Bladder microvascular endothelial cell (primary cell): ENCODE data around the gene GP1BA. TPM values are rescaled to one million over a fixed set of nuclear protein-coding genes. Genes with fewer than 3 reads are reported as not detected.

Experiments
- total RNA-seq: library from RNA; depleted of rRNA; stranded (reverse); fragments of >200 nt; gene quantifications from 2 replicates; pipeline ENCODE4 v1.2.3, GENCODE V29; 2014

The GP1BA gene
- 0.13 TPM in 1 of 2 replicates, not detected in the other for total RNA-seq

DNA sequence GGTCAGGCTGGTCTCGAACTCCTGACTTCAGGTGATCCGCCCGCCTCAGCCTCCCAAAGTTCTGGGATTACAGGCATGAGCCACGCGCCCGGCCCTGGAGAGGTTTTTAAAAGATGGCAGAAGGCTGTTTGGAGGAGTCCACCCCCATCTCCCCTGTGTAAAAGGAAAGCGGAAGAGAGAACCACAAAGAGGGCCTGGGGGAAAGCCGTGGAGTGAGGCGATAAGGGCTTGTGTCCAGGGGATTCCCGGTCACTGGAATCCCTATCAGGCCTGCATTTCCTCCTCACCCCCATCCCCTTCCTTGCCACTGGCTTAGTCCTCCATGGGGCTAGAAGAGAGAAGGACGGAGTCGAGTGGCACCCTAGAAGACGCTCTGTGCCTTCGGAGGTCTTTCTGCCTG lies at the start of gene GP1BA:
Gene GP1BA (plus strand): TSS at position 315 of the 400 bp plus-strand sequence. CDS start 328 bp downstream, outside the sequence.

GRCh38 chr17:4899341-4900230 lies 32.5 kb upstream of the GP1BA start, which contains the start of gene C17orf107:
Gene C17orf107 (plus strand): TSS chr17:4899536. CDS start chr17:4899763, 227 bp downstream.

GRCh38 chr17:4903051-4903818 lies 28.8 kb upstream of the GP1BA start, which contains the start of gene CHRNE:
Gene CHRNE (minus strand): TSS chr17:4903098. CDS start chr17:4903063, 35 bp downstream.

DNA sequence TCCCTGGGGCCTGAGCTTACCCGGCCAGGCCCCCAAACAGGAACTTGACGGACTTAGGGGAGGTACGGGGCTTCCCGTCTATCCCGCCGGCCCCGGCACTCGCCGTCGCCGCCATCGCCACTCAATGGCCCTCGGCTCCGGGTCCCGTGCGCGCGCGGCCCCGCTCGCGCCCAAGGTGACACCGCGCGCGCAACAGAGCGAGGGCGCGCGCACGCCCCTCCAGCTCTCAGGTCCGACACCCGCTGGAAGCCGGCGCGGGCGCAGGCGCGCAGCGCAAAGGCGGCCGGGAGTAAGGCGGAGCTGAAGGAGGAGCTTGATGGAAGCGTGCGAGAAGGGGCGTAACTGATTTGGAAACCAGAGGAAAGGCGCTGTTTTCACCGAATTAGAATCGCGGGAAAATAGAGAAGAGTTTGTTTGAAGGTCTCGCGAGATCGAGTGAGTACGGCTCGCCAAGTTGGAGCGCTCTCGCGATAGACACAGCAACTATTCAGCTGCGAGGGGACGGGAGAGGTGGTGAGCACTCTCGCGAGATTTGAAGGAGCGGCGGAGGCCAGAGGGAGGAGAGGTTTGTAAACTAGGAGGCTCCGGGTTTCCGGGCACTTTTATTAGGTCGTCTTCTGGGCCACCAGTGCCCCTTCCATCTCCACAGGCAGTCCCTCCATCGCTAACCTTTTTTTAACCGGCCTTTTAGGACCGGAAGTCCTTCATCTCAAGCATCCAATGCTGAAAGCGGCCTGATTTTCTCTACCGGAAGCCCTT lies 7.9 kb downstream of the GP1BA start, which contains the start of the genes RNF167 and SLC25A11:
Gene RNF167 (plus strand): TSS at position 473 of the 759 bp plus-strand sequence. CDS start 642 bp downstream, outside the sequence.
Gene SLC25A11 (minus strand): TSS at position 251 of the 759 bp plus-strand sequence. CDS start 136 bp downstream, at position 115.

GRCh38 chr17:4948166-4948930 lies 16.3 kb downstream of the GP1BA start, which contains the start of gene PFN1:
Gene PFN1 (minus strand): TSS chr17:4948530. CDS start chr17:4948394, 136 bp downstream.

DNA sequence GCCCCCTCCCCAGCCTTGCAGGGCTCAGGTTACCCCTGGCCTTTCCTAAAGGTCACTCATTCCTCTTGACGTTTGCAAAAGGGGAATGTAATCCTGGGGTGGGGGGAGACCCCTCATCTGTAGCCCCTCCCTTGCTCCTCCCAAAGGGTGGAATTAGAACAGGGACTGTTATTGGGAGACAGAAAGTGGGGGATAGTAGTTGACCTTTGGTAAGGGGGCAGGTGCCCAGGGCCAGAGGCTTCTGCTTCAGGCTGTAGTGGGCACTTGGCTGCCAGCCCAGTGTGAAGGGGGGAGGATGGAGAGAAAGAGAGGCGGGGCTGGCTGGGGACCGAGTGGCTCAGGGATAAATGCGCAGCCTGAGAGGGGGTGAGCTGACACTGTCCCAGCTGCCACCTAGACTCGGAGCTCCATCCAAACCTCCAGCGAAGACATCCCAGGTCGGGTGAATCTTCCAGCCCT lies 18.7 kb downstream of the GP1BA start, which contains the start of gene ENO3:
Gene ENO3 (plus strand): TSS at position 374 of the 459 bp plus-strand sequence. CDS start 711 bp downstream, outside the sequence.

GRCh38 chr17:4967539-4968485 lies 35.7 kb downstream of the GP1BA start, which contains the start of gene SPAG7:
Gene SPAG7 (minus strand): TSS chr17:4967817. CDS start chr17:4967804, 13 bp downstream.

Other genes with a start within 250 kb of the GP1BA start
- 8.4 and 37.8 TPM in 2 replicates for gene PELP1, start 228.1 kb upstream of the GP1BA start, total RNA-seq
- gene ARRB2, start 221.6 kb upstream of the GP1BA start, total RNA-seq = 3.9 and 6.3 TPM in 2 replicates
- 9.2 and 9.8 TPM in 2 replicates for gene MED11, start 200.8 kb upstream of the GP1BA start, total RNA-seq
- gene ZMYND15, start 192.4 kb upstream of the GP1BA start, total RNA-seq = 0.19 TPM in 1 of 2 replicates, not detected in the other
- 1.3 and 2.6 TPM in 2 replicates for gene CXCL16, start 192.3 kb upstream of the GP1BA start, total RNA-seq
- not detected in 2 replicates for gene TM4SF5, start 160.4 kb upstream of the GP1BA start, total RNA-seq
- gene VMO1, start 145.9 kb upstream of the GP1BA start, total RNA-seq = 0.13 TPM in 1 of 2 replicates, not detected in the other
- gene GLTPD2, start 143.3 kb upstream of the GP1BA start, total RNA-seq = not detected in 2 replicates
- gene PSMB6, start 136.1 kb upstream of the GP1BA start, total RNA-seq = 139 and 176 TPM in 2 replicates
- gene PLD2, start 125.1 kb upstream of the GP1BA start, total RNA-seq = 26.4 and 39.3 TPM in 2 replicates
- 30.0 and 78.7 TPM in 2 replicates for gene MINK1, start 98.9 kb upstream of the GP1BA start, total RNA-seq
- 0.49 and 1.1 TPM in 2 replicates for gene C17orf107, start 32.7 kb upstream of the GP1BA start, total RNA-seq
- gene CHRNE, start 29.2 kb upstream of the GP1BA start, total RNA-seq = 0.31 and 0.32 TPM in 2 replicates
- gene SLC25A11, start 7.8 kb downstream of the GP1BA start, total RNA-seq = 45.8 and 61.3 TPM in 2 replicates
- gene RNF167, start 8.0 kb downstream of the GP1BA start, total RNA-seq = 13.4 and 18.6 TPM in 2 replicates
- gene PFN1, start 16.3 kb downstream of the GP1BA start, total RNA-seq = 789 and 1,108 TPM in 2 replicates
- gene ENO3, start 18.8 kb downstream of the GP1BA start, total RNA-seq = 1.6 and 4.7 TPM in 2 replicates
- gene SPAG7, start 35.5 kb downstream of the GP1BA start, total RNA-seq = 44.0 and 53.9 TPM in 2 replicates
- 6.5 and 14.0 TPM in 2 replicates for gene CAMTA2, start 55.4 kb downstream of the GP1BA start, total RNA-seq
- 0.25 and 0.32 TPM in 2 replicates for gene INCA1, start 65.2 kb downstream of the GP1BA start, total RNA-seq
- gene KIF1C, start 65.7 kb downstream of the GP1BA start, total RNA-seq = 91.3 and 158 TPM in 2 replicates
- under 0.01 and 0.19 TPM in 2 replicates for gene SLC52A1, start 103.1 kb downstream of the GP1BA start, total RNA-seq
- 0.97 and 1.7 TPM in 2 replicates for gene ZFP3, start 146.2 kb downstream of the GP1BA start, total RNA-seq
- gene ZNF232, start 179.6 kb downstream of the GP1BA start, total RNA-seq = 4.0 and 5.5 TPM in 2 replicates
- not detected in 2 replicates for gene USP6, start 183.8 kb downstream of the GP1BA start, total RNA-seq